Measurements from ENCODE around the gene ZNF81. TPM values are rescaled to one million over a fixed set of nuclear protein-coding genes. Genes with fewer than 3 reads are reported as not detected.

Gene ZNF81
- total and polyA plus RNA-seq, 2 experiments from 2014 or later = 6.1 to 8.9 TPM

GRCh38 chrX:47880927-47881326, 44.2 kb downstream of the ZNF81 start (continued):
- TF ChIP-seq ZNF114 (CRISPR knock-in tag; IDR thresholded peaks at IDR 0.05) (no peak), CTCF (conservative IDR thresholded peaks at IDR 0.05; ENCODE audit: low read depth in 2 of 2) (no peak), POLR2AphosphoS5 (IDR thresholded peaks at IDR 0.05; ENCODE audit: low read depth) (no peak), EZH2 (IDR thresholded peaks at IDR 0.05; ENCODE audit: low read depth, unreplicated experiment) (no peak), JUNB (IDR thresholded peaks at IDR 0.05; ENCODE audit: unreplicated experiment) (no peak), ZNF331 (CRISPR knock-in tag; IDR thresholded peaks at IDR 0.05; ENCODE audit: low read depth) (no peak), ETS1 (IDR thresholded peaks at IDR 0.05) (no peak), EZH2phosphoT487 (IDR thresholded peaks at IDR 0.05; ENCODE audit: unreplicated experiment) (no peak)

DNA sequence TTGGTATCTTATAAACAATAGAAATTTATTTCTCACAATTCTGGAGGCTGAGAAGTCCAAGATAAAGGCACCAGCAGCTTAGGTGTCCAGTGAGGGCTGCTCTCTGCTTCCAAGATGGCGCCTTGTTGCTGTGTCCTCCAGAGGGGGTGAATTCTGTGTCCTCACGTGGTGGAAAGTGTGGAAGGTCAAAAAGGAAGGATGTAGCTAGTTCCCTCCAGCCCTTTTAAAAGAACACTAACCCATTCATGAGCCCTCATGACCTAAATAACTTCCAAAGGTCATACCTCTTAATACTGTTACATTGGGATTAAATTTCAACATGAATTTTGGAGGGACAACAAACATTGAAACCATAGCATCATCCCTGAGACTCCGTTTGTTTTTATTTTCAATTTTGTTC, 48.8 kb downstream of the ZNF81 start:
- H3K27ac ChIP-seq (ENCODE audit: low read depth) = no peak overlapping the region
- H3K27me3 Mint-ChIP-seq (ENCODE audit: insufficient read depth, low read depth, poor library complexity) = no peaks in the 10 kb centered on the region
- no peak overlapping the region for H3K4me2 ChIP-seq
- peaks cover 8% of the 10 kb centered on the region for H3K9me3 Mint-ChIP-seq
- no peak for ATAC-seq
- no peak overlapping the region for H3K27ac Mint-ChIP-seq
- no peaks in the 10 kb centered on the region for H4K20me1 ChIP-seq (replicated peaks; ENCODE audit: insufficient read depth)
- no peaks in the 10 kb centered on the region for H3K4me1 ChIP-seq (ENCODE audit: insufficient read depth)
- H3K79me2 ChIP-seq (replicated peaks; ENCODE audit: insufficient read depth) = no peaks in the 10 kb centered on the region
- no peaks in the 10 kb centered on the region for H3K9me2 ChIP-seq (ENCODE audit: insufficient read depth)
- no peaks in the 10 kb centered on the region for H3K27me3 ChIP-seq (ENCODE audit: insufficient read depth)
- H3K36me3 ChIP-seq (ENCODE audit: insufficient read depth) = no peaks in the 10 kb centered on the region
- no peak for DNase-seq (ENCODE audit: low spot score)
- H3F3A ChIP-seq (replicated peaks; ENCODE audit: low read depth) = no peaks in the 10 kb centered on the region
- H3K4me3 Mint-ChIP-seq = no peak overlapping the region
- no peak overlapping the region for H3K4me3 ChIP-seq
- H2AFZ ChIP-seq = no peak overlapping the region
- no peaks in the 10 kb centered on the region for H3K4me1 Mint-ChIP-seq
- peaks cover 23% of the 10 kb centered on the region for H3K36me3 Mint-ChIP-seq (ENCODE audit: low read depth)
- TF ChIP-seq, protein P1, sequence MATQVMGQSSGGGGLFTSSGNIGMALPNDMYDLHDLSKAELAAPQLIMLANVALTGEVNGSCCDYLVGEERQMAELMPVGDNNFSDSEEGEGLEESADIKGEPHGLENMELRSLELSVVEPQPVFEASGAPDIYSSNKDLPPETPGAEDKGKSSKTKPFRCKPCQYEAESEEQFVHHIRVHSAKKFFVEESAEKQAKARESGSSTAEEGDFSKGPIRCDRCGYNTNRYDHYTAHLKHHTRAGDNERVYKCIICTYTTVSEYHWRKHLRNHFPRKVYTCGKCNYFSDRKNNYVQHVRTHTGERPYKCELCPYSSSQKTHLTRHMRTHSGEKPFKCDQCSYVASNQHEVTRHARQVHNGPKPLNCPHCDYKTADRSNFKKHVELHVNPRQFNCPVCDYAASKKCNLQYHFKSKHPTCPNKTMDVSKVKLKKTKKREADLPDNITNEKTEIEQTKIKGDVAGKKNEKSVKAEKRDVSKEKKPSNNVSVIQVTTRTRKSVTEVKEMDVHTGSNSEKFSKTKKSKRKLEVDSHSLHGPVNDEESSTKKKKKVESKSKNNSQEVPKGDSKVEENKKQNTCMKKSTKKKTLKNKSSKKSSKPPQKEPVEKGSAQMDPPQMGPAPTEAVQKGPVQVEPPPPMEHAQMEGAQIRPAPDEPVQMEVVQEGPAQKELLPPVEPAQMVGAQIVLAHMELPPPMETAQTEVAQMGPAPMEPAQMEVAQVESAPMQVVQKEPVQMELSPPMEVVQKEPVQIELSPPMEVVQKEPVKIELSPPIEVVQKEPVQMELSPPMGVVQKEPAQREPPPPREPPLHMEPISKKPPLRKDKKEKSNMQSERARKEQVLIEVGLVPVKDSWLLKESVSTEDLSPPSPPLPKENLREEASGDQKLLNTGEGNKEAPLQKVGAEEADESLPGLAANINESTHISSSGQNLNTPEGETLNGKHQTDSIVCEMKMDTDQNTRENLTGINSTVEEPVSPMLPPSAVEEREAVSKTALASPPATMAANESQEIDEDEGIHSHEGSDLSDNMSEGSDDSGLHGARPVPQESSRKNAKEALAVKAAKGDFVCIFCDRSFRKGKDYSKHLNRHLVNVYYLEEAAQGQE (IDR thresholded peaks at IDR 0.05; ENCODE audit: unreplicated experiment) = no peak
- TF ChIP-seq POLR2AphosphoS5 (IDR thresholded peaks at IDR 0.05; ENCODE audit: low read depth) = no peak
- no peak for TF ChIP-seq STAT1 (IDR thresholded peaks at IDR 0.05; ENCODE audit: unreplicated experiment)
- TF ChIP-seq EZH2phosphoT487 (IDR thresholded peaks at IDR 0.05; ENCODE audit: unreplicated experiment) = no peak
- no peak for TF ChIP-seq ZNF462 (CRISPR knock-in tag; IDR thresholded peaks at IDR 0.05)
- TF ChIP-seq EZH2 (IDR thresholded peaks at IDR 0.05; ENCODE audit: low read depth, unreplicated experiment) = no peak
- no peak for TF ChIP-seq CREB1 (CRISPR knock-in tag; IDR thresholded peaks at IDR 0.05; ENCODE audit: low read depth)
- no peak for TF ChIP-seq ZNF114 (CRISPR knock-in tag; IDR thresholded peaks at IDR 0.05)
- TF ChIP-seq JUNB (IDR thresholded peaks at IDR 0.05; ENCODE audit: unreplicated experiment) = no peak

Measured in GM23338 (cell line).